Tibial artery (tissue), 4 donors: ENCODE results near the gene EMC9.

Experiments used
- DNase-seq, 2 donors: peaks; one replicate each; pipeline ENCODE4 v3.0.0-alpha.2; 2019
- H3K27ac ChIP-seq, 2 donors: fragments of 200-600 bp; sonication (generic) in 1 of 2; 1 replicate in 1 of 2; 2 replicates in 1 of 2; pipeline ENCODE4 v1.5.1; 2018 to 2019; ENCODE audit warnings: mild to moderate bottlenecking in 1 of 2
- H3K27me3 ChIP-seq, 2 donors: fragments of 200-600 bp; sonication (generic) in 1 of 2; one replicate each; pipeline versions ENCODE4 v1.5.1 to v1.6.0; 2016 to 2019
- H3K36me3 ChIP-seq, 3 donors: fragments of 200-600 bp; sonication (generic) in 2 of 3; one replicate each; pipeline ENCODE4 v1.5.1; 2016 to 2019; ENCODE audit warnings: mild to moderate bottlenecking in 2 of 3
- H3K4me1 ChIP-seq, 4 donors: fragments of 200-600 bp; sonication (generic) in 2 of 4; 1 replicate in 3 of 4; 2 replicates in 1 of 4; pipeline ENCODE4 v1.5.1; 2016 to 2019
- H3K4me3 ChIP-seq, 2 donors: fragments of 200-600 bp; sonication (generic) in 1 of 2; 1 replicate in 1 of 2; 2 replicates in 1 of 2; pipeline ENCODE4 v1.5.1; 2018 to 2019; ENCODE audit warnings: mild to moderate bottlenecking in 2 of 2
- H3K9me3 ChIP-seq, 3 donors: fragments of 200-600 bp; sonication (generic) in 1 of 3; one replicate each; pipeline ENCODE4 v1.5.1; 2016 to 2019
- intact Hi-C: fragments of 100-400 bp; cut with DNase I; formaldehyde crosslinking; loops from one replicate; pipeline ENCODE4 v1.15.0; 2023; ENCODE audit warnings: low total_unique reads
- TF ChIP-seq, protein P1 (sequence below), 2 experiments: fragments of 200-600 bp in 1 of 2; fragments of 450-650 bp in 1 of 2; IDR thresholded peaks; one replicate each; pipeline ENCODE4 v1.5.1; 2017 to 2019; ENCODE audit warnings: antibody characterized with exemption in 2 of 2, mild to moderate bottlenecking in 1 of 2, moderate library complexity in 1 of 2

Gene EMC9

DNA sequence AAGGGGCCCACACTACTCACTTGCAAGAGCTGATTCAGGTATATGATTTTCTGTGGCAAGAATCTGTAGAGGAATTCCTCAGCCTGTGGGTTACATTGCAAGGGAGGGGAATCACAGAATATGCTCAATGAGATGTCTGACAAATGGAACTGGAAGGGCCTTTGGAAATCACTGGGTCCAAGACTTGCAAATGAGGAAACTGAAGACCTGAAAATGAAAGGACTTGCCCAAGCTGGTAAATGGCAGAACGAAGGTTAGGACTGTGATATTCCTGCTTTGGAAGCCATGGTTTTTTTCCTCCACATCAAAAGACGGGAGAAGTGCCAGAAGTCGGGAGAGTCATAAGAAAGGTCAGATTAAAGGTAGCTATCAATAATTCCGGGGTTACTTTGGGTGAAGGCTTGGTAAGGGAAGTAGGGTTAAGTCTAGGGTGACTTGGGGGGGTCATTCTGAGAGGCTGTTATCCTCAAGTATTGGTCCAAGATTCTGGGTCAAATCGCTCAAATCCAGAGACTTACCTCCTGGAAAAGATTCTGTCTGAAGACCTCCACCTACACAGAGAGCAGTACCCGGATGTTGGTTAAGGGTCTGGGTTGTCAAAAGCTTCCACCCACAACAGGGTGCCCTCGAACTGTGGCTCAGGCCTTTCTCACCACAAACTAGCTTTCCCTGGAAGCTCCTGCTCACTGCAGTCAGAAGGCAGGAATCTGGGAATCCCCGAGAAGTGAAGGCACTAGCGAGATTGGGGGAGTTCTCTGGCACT is 4.5 kb upstream of the EMC9 start:
- Histone ChIP-seq H3K36me3 (peaks cover 16 to 24% (median 22%) of the 10 kb centered on the region in 3 donors), H3K4me3 (peak overlapping the region; percentile 79 to 92), H3K4me1 (peaks cover 18 to 38% (median 28%) of the 10 kb centered on the region in 4 donors), H3K27ac (peak overlapping the region; percentile 86 to 87), H3K9me3 (no peaks in the 10 kb centered on the region), H3K27me3 (no peaks in the 10 kb centered on the region)
- TF ChIP-seq, protein P1, sequence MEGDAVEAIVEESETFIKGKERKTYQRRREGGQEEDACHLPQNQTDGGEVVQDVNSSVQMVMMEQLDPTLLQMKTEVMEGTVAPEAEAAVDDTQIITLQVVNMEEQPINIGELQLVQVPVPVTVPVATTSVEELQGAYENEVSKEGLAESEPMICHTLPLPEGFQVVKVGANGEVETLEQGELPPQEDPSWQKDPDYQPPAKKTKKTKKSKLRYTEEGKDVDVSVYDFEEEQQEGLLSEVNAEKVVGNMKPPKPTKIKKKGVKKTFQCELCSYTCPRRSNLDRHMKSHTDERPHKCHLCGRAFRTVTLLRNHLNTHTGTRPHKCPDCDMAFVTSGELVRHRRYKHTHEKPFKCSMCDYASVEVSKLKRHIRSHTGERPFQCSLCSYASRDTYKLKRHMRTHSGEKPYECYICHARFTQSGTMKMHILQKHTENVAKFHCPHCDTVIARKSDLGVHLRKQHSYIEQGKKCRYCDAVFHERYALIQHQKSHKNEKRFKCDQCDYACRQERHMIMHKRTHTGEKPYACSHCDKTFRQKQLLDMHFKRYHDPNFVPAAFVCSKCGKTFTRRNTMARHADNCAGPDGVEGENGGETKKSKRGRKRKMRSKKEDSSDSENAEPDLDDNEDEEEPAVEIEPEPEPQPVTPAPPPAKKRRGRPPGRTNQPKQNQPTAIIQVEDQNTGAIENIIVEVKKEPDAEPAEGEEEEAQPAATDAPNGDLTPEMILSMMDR (IDR thresholded peaks at IDR 0.05): no peak
- DNase-seq: no peak
- intact Hi-C loops: loop anchor here (5.0 kb wide), 1 partner anchor 41 kb away; the partner anchor contains the start of gene IPO4

DNA sequence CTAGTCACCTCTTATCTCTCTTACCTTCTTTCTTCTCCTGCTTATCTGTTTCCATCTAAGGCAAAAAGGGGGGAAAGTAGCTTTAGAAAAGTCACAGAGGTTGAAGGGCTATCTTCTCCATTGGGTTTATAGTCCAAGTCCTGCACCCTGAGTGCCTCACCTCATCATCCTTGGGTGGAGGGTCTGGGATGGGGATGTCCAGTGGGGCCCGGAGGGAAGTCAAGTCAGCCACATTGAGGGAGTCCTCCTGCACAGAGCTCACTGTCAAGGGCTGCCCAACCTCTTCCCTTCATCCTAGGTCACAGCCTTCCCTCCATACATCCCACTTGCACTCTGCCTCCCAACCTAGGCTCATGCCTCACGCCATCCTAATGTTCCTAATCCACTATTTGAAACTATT is 3.8 kb upstream of the EMC9 start:
- no peaks in the 10 kb centered on the region for H3K9me3 ChIP-seq
- peaks cover 18 to 45% (median 31%) of the 10 kb centered on the region in 4 donors for H3K4me1 ChIP-seq
- TF ChIP-seq, protein P1 (IDR thresholded peaks at IDR 0.05): no peak
- no peak for DNase-seq
- peak overlapping the region; percentile 86 to 87 for H3K27ac ChIP-seq
- intact Hi-C loops: loop anchor here (5.0 kb wide), 1 partner anchor 42 kb away; the partner anchor contains the start of gene IPO4
- H3K36me3 ChIP-seq: peaks cover 11 to 17% (median 16%) of the 10 kb centered on the region in 3 donors
- H3K27me3 ChIP-seq: no peaks in the 10 kb centered on the region
- H3K4me3 ChIP-seq: no peak overlapping the region

DNA sequence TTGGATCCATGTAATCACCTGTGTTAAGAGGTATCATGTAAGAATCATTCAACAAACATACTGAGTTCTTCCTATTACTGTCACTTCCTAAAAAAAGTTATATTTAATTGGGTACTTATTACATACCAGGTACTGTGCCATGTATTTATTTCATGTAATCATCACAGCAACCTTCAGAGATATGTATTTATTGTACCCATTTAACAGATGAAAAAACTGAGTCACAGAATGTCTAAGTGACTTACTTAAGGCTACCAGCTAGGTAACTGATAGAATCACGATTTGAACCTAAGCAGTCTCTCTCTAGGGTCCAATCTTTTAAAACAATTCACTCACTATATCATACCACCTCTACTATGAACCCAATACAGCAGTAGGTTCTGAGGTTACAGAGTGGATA is 3.1 kb upstream of the EMC9 start:
- intact Hi-C loops: no loop called here
- TF ChIP-seq, protein P1 (IDR thresholded peaks at IDR 0.05): no peak
- H3K9me3 ChIP-seq: no peaks in the 10 kb centered on the region
- H3K4me1 ChIP-seq: peaks cover 18 to 52% (median 38%) of the 10 kb centered on the region in 4 donors
- DNase-seq: no peak
- no peak overlapping the region for H3K4me3 ChIP-seq
- H3K27ac ChIP-seq: no peak overlapping the region
- peaks cover 4 to 12% (median 10%) of the 10 kb centered on the region in 3 donors for H3K36me3 ChIP-seq
- H3K27me3 ChIP-seq: no peaks in the 10 kb centered on the region

DNA sequence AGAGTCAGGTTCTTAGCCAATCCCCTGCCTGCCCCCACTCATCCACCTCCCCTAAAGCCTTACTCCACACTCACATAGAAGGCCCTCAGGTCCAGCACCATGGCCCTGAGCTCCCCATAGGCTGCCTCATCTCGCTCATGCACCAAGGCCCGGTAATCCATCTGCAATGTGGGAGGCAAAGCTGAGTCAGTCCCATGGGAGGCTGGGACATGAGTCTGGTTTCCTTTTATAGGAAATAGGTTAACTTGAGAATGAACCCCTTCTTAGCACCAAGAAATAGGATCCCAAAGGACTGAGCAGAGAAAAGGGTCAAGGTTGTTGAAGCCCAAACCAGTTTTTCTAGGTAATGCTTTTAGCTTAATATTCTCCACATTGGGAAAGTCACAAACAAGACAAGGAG is 2.1 kb upstream of the EMC9 start:
- Histone ChIP-seq H3K36me3 (peaks cover 6 to 12% (median 12%) of the 10 kb centered on the region in 3 donors), H3K27me3 (no peaks in the 10 kb centered on the region), H3K27ac (no peak overlapping the region), H3K4me1 (peaks cover 17 to 50% (median 39%) of the 10 kb centered on the region in 4 donors), H3K9me3 (no peaks in the 10 kb centered on the region), H3K4me3 (no peak overlapping the region)
- TF ChIP-seq, protein P1 (IDR thresholded peaks at IDR 0.05): no peak
- intact Hi-C loops: no loop called here
- DNase-seq: no peak

DNA sequence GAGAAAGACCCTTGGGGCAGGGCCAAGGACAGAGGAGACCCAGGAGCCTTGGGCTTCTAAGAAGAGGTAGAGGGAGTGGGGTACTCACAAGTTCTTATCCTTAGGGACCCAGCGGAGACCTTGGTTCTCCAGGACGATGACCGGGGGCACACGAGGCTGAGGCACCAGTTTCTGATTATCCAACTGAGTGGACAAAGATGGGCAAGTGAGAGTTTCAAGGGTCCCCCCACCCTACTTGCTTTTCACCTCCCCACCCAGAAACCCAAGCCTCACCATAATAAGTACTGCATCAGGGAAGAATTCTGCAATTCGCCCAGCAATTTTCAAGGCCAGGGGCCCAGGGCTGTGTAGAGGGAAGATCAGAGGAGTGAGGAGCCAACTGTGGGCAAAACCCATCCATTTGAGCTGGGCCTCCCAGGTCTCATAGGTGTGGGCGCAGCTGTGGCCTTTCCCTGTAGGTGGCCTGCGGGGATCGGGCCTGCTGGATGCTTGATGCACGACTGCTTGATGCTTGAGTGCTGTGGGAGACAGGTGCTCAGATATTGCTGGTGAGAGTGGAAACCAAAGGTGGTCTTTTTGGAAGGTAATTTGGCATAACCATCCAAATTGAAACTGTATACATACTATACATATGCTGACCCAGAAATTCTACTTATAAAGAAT is 2.0 kb downstream of the EMC9 start:
- TF ChIP-seq, protein P1 (IDR thresholded peaks at IDR 0.05): no peak
- DNase-seq: no peak
- Histone ChIP-seq H3K27ac (peak overlapping the region; percentile 22 to 91), H3K27me3 (no peaks in the 10 kb centered on the region), H3K4me3 (no peak overlapping the region), H3K9me3 (no peaks in the 10 kb centered on the region), H3K4me1 (peaks cover 7 to 49% (median 36%) of the 10 kb centered on the region in 4 donors), H3K36me3 (peaks cover 12 to 24% (median 24%) of the 10 kb centered on the region in 3 donors)
- intact Hi-C loops: no loop called here
